Mucosa of rectum (tissue), 2 donors: Measurements from ENCODE around the gene AKAP13.
"Not testable (repeated sequence)": the region's sequence is repeated elsewhere in the genome, so short reads cannot be mapped to it uniquely, and the experiment has no call there.

Source experiments
- H3K27ac ChIP-seq, 2 donors: one replicate each; pipeline ENCODE4 v1.7.0; 2013; ENCODE audit warnings: inconsistent platforms in 2 of 2, low read depth in 2 of 2, low read length in 2 of 2
- H3K27me3 ChIP-seq, 2 donors: one replicate each; pipeline ENCODE4 v1.7.0; 2013; ENCODE audit warnings: low read length in 2 of 2; ENCODE audit not compliant: control insufficient read depth in 2 of 2, insufficient read depth in 2 of 2
- H3K36me3 ChIP-seq, 2 donors: one replicate each; pipeline ENCODE4 v1.7.0; 2013; ENCODE audit warnings: low read length in 2 of 2; ENCODE audit not compliant: control insufficient read depth in 2 of 2, insufficient read depth in 2 of 2
- H3K4me1 ChIP-seq, 2 donors: one replicate each; pipeline ENCODE4 v1.7.0; 2013; ENCODE audit warnings: low read length in 2 of 2, mild to moderate bottlenecking in 1 of 2; ENCODE audit not compliant: control insufficient read depth in 2 of 2, insufficient read depth in 2 of 2
- H3K4me3 ChIP-seq, 2 donors: one replicate each; pipeline ENCODE4 v1.7.0; 2013; ENCODE audit warnings: low read length in 2 of 2
- H3K9ac ChIP-seq, 2 donors: one replicate each; pipeline ENCODE4 v1.7.0; 2013; ENCODE audit warnings: low read length in 2 of 2, low read depth in 1 of 2, mild to moderate bottlenecking in 1 of 2
- H3K9me3 ChIP-seq, 2 donors: one replicate each; pipeline ENCODE4 v1.7.0; 2013; ENCODE audit warnings: low read length in 2 of 2; ENCODE audit not compliant: control insufficient read depth in 2 of 2
- donor health status: healthy.
- donor health status: Normal muscosa, but diverticular disease.

Gene AKAP13

DNA sequence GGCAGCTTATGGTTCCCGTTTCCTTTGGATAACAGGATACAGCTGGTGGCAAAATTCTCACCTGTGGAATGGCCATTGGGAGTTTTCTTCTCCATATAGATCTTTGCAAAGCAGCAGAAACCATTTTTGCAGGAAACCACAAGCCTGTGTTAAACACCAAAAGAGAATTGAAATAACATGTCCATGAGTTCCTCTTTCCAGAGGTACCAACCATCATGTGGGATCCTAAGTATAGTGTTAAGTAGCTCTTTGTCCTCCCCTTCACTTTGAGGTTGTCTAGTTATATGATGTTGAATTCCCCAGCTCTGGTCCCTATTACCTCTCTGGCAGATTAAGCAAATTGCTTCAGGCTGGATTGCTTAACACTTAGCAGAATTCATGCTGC, 94.9 kb downstream of the AKAP13 start:
- Histone ChIP-seq H3K27me3 (no peaks in the 10 kb centered on the region), H3K27ac (no peak overlapping the region), H3K4me1 (peaks cover 0 to 7% of the 10 kb centered on the region in 2 donors), H3K9me3 (no peaks in the 10 kb centered on the region), H3K9ac (no peak overlapping the region), H3K4me3 (no peak overlapping the region), H3K36me3 (no peaks in the 10 kb centered on the region)

DNA sequence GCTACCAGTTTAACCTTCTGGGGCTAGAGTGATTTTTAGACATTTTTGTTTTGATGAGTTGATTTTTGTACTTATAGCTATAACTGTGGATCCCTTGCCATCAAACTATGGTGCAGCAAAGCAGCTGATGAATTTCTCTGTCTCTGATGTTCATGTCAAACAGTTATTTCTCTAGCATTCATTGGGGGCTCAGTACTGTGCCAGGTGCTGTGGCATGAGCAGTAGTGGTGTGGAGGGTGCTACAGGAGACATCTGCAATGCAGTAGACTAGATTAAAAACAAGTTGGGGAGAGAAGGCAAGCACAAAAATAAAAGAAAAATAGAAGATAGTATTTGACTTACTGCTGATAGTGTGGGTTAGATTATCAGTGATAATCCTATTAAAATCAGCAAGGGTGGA, 95.3 kb downstream of the AKAP13 start:
- Histone ChIP-seq H3K36me3 (no peaks in the 10 kb centered on the region), H3K27me3 (no peaks in the 10 kb centered on the region), H3K9ac (no peak overlapping the region), H3K4me1 (peaks cover 0 to 4% of the 10 kb centered on the region in 2 donors), H3K4me3 (no peak overlapping the region), H3K27ac (no peak overlapping the region), H3K9me3 (no peaks in the 10 kb centered on the region)

DNA sequence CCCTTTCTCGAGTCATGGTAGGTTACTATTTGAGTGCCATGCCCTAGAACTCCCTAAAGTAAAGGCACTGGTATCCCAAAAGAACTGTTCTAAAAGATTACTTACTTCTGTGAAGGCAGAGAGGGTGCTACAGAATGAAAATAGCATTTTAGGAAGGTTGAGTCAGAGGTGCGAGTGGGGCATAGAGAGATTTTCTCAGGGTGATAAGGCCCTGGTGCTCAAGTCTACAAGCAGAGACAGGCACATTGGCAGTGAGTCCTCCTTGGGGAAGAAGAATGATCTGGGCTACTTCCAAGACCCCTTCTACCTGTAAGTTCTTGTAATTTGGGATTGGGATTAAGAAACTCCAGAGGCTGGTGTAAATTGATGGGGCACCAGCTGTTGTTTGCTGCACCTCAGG, 96.7 kb downstream of the AKAP13 start:
- Histone ChIP-seq H3K4me3 (no peak overlapping the region), H3K36me3 (no peaks in the 10 kb centered on the region), H3K4me1 (peaks cover 0 to under 1% of the 10 kb centered on the region in 2 donors), H3K9me3 (no peaks in the 10 kb centered on the region), H3K9ac (no peak overlapping the region), H3K27me3 (no peaks in the 10 kb centered on the region), H3K27ac (no peak overlapping the region)

DNA sequence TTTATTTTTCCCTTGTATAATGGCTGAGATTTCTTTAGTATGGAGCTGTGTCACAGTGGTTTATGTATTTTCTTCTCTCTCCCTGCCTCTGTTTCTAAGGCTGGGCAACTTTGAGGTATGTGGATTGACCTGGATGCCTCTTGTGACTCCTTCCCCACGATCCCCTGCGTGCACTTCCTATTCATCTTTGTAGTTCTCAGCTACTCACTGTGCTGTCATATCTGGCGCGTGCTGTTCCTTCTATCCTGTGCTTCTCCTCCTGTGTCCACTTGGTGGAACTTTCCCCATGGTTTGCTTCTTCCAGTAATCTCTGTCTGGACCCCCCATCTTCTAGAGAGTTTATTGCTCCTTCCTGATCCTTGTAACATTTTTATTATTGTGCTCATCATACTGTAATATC, 97.3 kb downstream of the AKAP13 start:
- H3K27me3 ChIP-seq = no peaks in the 10 kb centered on the region
- no peaks in the 10 kb centered on the region for H3K36me3 ChIP-seq
- H3K4me3 ChIP-seq = no peak overlapping the region
- no peak overlapping the region for H3K27ac ChIP-seq
- H3K9me3 ChIP-seq = no peaks in the 10 kb centered on the region
- no peak overlapping the region for H3K9ac ChIP-seq
- H3K4me1 ChIP-seq = peaks cover 0 to 5% of the 10 kb centered on the region in 2 donors

DNA sequence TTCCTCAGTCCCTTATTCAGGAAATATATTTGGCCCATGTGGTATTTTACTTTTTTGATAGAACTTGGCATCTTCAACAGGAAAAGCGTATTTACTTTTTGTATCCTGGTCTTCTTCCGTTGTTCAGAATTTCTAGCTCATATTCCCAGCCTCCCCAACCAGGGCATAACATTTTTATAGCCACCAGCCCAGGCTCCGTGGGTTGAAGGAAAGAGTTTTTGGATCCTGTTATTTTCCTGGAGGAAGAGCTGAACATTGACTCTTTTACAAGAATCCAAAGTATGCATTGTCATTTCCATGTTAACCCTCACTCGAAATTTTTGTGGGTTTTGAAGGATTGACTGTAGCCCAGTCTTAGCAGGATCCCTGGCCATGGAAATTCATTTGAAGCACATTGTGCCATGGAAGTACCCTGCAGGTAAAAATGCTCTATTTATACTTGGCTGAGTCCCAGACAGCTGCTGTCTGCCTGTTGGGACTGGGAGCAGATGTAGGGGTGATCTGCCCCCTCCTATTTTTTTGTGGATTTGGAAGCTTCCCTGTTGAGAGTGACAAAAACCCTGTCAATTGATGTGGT, 98.8 kb downstream of the AKAP13 start:
- no peaks in the 10 kb centered on the region for H3K36me3 ChIP-seq
- H3K27ac ChIP-seq = no peak overlapping the region
- H3K4me1 ChIP-seq = peaks cover 0 to 5% of the 10 kb centered on the region in 2 donors
- H3K9me3 ChIP-seq = no peaks in the 10 kb centered on the region
- H3K27me3 ChIP-seq = no peaks in the 10 kb centered on the region
- no peak overlapping the region for H3K4me3 ChIP-seq
- H3K9ac ChIP-seq = no peak overlapping the region

DNA sequence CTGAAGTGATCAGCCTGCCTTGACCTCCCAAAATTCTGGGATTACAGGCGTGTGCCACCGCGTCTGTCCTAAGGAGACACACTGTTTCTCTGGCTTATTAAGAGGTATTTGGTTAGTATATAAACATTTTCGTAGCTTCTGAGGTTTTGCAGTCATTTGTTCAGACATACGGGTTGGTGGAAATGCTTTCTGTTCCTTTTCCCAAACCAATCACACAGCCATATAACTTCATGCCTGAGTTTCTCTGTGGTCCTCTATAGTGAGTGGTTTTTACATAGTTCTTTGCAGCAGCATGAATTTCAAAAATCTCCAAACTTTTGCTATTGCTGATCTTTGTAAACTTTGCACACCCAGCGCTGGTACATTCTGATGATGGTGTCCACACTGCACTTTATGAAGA, 100.5 kb downstream of the AKAP13 start:
- H3K27me3 ChIP-seq = no peaks in the 10 kb centered on the region
- no peak overlapping the region for H3K4me3 ChIP-seq
- H3K9me3 ChIP-seq = no peaks in the 10 kb centered on the region
- no peak overlapping the region for H3K9ac ChIP-seq
- H3K4me1 ChIP-seq = peaks cover 0 to 5% of the 10 kb centered on the region in 2 donors
- no peaks in the 10 kb centered on the region for H3K36me3 ChIP-seq
- no peak overlapping the region for H3K27ac ChIP-seq

DNA sequence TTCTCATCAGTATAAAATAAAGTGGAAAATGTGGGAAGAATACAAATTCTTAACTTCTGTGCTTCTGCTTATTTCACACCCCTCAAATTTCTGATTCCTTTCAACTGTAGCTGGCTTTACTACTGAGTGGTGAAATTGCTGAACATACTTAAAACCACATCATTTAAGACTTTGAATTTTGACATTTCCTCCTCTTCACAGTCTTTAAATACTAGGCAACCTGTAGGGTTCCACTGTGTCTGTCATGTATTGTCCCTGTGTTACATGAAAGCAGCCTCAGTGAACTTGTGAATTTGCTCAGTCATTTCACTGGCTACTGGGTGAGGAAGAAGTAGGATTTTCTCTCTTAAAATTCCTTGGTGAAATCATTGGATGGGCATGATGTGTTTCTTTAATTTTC, 101.1 kb downstream of the AKAP13 start:
- H3K27me3 ChIP-seq, H3K9me3 ChIP-seq, H3K9ac ChIP-seq, H3K36me3 ChIP-seq, H3K27ac ChIP-seq, H3K4me1 ChIP-seq, H3K4me3 ChIP-seq: not testable (repeated sequence)

DNA sequence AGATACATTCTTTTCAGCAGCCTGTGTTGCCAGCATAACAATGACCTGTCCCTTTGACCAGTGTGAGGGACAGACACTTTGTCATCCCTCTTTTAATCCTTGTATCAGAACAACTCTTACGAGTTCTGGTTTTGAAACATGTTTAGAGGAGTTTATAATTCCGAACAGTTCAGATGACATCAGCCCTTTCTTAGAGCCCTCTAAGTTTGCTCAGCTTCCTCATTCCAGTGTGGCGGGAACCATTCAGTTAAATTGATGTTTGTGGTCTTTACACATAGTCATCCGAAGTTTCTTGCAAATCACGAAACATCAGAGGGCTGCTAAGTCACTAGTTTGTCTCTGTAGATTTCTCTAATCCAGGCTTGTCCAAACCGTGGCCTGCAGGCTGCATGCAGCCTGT, 102.5 kb downstream of the AKAP13 start:
- Histone ChIP-seq H3K9me3 (no peaks in the 10 kb centered on the region), H3K4me3 (no peak overlapping the region), H3K27me3 (no peaks in the 10 kb centered on the region), H3K27ac (no peak overlapping the region), H3K9ac (no peak overlapping the region), H3K4me1 (peaks cover 0 to 5% of the 10 kb centered on the region in 2 donors), H3K36me3 (peaks cover 0 to 2% of the 10 kb centered on the region in 2 donors)

DNA sequence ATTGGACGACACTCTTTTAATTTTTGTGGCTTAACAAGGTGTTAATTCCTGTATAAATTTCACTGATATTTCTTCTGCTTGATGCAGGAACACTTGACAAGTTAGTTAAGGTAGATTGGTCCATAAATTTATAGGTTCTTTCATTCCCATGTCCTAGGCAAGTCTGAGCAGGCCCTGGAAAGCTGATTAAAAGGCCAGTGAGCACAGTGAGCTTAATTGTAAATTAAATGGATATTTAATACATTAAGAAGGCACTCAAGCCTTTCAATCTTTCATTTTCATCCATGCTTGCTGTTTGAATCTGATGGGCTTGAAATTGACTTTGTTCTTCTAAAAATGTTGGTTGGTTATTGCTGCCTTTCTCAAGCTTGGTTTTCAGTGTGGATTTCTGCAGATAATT, 103.6 kb downstream of the AKAP13 start:
- not testable (repeated sequence) for H3K27me3 ChIP-seq, H3K4me3 ChIP-seq, H3K36me3 ChIP-seq, H3K4me1 ChIP-seq, H3K9ac ChIP-seq, H3K27ac ChIP-seq, H3K9me3 ChIP-seq

DNA sequence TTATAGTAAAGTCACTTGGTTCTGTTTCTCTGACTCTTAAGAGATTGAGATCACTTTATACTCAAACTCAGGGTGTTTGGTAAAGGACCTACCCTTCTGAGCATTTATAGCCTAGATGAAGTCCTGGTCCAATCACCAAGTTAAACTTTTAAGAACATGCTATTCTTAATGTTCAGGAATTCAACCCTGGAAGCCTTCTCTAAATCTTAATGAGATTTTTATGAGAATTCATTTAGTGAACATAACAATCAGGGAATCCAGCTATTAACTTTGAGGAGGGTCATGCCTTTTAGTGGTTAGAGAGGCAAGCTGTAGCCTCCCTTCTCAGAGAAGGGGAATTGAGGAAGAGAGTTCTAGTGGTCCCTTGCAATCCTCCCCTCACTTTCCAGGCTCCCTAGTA, 104.5 kb downstream of the AKAP13 start:
- H3K4me3 ChIP-seq, H3K9me3 ChIP-seq, H3K27ac ChIP-seq, H3K27me3 ChIP-seq, H3K9ac ChIP-seq, H3K36me3 ChIP-seq, H3K4me1 ChIP-seq: not testable (repeated sequence)
